Pulmonary artery endothelial cell (primary cell): ENCODE data around the gene HDAC9. TPM values are rescaled to one million over a fixed set of nuclear protein-coding genes. Genes with fewer than 3 reads are reported as not detected.

ENCODE experiments used
- DNase-seq: peaks from one replicate; pipeline ENCODE4 v3.0.0-alpha.2; 2011; ENCODE audit warnings: low read depth, low spot score
- total RNA-seq: library from RNA; depleted of rRNA; stranded (reverse); fragments of >200 nt; gene quantifications from 2 replicates; pipeline ENCODE4 v1.2.3, GENCODE V29; 2014

Gene HDAC9
- total RNA-seq, 1 donor from 2014 or later, result 4.7 TPM

DNA sequence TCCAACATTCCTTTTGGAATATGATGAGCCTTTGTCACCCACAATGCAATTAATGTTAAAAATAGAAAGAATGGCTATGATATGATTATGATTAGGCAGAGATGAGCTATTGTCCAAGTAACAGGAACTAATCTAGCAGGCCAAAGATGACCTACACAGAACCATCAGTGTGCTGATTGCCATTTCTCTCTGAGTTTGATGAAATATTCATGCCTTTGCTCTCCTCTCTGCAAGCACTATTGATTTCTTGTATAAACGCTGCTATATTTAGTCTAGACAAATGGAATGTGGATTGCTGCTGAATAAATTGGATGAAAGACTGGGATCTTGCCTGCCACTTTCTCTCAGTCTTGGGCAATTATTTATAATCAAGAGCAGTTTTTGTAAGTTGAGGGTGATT, 85.4 kb downstream of the HDAC9 start:
- no peak for DNase-seq

DNA sequence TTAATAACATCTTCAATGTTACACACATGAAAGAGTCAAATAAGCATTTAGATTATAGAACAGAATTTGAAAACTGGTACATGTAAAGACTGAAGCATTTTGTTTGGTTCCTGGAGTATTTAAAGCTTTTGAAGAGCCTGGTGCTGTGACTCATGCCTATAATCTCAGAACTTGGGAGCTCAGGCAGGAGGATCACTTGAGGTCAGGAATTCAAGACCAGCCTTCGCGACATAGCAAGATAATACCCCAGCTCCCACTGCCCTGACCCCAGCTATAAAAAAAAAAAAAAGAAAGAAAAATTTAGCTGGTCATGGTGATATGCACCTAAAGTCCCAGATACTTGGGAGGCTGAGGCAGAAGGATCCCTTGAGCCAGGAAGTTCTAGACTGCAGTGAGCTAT, 87.8 kb downstream of the HDAC9 start:
- no peak for DNase-seq

DNA sequence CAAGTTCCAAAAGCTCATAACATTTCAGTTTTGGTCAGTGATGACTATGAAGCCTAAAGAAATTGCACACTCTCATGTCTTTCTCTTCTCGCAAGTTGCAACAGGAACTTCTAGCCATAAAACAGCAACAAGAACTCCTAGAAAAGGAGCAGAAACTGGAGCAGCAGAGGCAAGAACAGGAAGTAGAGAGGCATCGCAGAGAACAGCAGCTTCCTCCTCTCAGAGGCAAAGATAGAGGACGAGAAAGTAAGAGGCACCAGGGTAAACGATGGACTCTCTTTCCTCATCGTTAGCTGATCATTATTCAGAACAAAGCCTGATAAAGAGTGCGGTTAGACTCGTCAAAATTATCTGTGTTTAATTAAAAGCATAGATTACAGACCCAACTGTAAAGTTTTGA, 94.7 kb downstream of the HDAC9 start:
- DNase-seq, result no peak

DNA sequence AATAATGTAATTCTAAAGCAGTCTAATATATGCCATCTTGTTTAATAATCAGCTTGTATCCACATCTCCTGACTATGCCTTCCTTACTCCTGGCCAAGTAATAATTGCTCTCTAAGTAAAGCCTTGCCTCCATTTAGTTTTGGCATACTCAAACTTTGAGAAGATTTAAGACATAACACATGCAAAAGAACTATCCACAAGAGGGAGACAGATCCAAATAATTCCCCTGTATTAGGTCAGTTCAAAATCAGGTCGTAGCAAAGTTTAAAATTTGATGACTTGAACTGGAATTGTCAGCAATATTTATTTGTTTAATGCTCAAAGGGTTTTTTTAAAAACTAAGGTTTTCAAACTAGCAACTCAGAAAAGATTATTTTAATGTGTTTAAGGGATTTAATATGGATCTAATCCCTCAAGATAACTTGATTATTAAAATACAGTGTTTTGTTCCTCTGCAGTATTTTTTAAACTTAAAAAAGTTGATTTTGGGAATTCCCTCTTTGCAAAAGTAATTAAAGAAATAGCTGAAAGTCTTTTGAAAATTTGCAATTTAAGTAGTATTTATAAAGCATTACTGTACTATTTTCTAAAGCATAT, 95.3 kb downstream of the HDAC9 start:
- peak; percentile 5 for DNase-seq

DNA sequence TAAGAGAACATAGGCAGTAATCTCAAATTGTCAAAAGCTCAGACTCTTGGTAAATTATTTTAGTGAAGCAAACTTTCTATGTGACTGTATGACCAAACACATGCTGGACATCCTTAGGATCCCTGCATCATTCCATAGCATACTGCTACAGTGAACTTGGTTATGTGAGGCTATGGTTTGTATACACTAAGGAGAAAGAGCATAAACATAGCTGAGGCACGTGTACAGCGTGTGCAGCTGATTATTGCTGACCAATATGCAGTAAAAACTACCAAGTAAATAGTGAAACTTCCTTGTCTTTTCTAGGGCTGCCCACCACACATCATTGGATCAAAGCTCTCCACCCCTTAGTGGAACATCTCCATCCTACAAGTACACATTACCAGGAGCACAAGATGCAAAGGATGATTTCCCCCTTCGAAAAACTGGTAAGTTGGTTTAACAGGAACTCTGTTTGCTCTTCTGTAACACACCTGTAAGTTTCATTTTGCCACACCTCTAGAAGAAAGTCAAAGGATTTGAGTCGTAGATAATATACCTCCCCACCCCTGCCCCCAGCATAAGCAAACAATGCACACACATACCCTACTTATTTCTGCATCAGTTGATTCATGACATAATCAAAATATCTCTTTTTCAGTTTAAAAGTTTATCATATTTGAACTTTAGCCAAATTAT, 98.2 kb downstream of the HDAC9 start:
- no peak for DNase-seq

DNA sequence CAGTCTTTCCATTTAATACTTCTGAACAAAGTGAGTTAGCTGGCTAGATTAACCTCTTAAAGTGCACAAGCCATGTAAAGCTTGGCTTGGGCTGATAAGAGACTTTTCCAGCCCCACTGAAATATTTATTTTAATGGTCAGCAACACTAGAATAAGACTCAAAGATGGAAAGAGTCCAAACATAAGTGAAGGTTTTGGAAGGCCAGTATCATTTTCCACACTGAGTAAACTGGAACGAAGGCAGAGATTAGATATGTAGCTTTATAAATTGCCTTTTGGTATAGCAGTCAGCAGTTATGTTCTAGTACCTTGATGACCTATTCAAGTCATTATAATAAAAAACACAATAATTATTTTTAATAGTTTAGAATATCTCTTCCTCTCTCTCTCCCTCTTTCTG, 102.2 kb downstream of the HDAC9 start:
- no peak for DNase-seq

DNA sequence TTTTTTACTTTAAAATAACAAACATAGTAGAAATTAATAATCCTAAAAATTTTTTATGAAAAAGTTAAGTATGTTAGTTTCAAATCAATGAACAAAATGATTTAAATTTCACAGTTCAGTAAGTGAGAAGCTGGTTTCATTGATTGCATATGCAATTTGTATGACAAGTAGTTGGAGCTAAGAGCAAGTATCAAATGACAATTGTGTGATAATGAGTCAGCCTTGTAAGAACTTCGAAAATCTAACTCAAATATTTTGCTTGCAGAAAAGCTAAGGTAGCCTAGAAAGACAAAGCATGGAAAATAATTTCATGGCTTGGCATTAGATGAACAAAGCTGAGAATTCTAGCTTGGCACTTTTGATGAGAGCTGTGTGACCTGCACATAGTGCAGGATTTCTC, 111.5 kb downstream of the HDAC9 start:
- no peak for DNase-seq

DNA sequence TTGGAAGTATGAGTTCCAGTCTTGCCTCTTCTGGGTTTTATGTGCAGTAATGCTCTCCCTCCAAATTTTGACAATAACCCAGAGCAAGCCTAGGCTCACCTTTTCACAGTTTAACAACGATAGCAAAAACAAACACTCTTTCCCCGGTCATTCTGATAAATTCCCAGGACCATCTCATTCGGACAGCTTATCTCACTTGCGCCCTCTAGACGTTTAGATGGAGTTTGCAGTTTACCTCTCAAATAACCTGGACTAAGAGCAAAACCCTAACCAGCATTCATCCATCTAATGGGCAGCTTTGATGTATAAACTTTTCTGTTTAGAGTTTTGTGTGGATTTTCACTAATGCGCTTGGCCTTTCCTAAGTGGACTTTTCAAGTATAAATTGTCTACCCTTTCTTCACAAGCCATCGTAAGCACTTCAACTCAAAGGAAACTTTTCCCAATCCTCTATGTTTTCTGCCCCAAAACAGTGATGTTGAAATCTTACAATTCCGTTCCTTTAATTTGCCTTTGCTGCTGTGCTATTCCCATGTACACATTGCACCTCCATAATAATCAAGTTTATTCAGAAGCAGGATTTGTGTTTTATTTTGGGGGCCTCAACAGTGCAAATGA, 114.9 kb downstream of the HDAC9 start:
- DNase-seq, result peak; percentile 2

DNA sequence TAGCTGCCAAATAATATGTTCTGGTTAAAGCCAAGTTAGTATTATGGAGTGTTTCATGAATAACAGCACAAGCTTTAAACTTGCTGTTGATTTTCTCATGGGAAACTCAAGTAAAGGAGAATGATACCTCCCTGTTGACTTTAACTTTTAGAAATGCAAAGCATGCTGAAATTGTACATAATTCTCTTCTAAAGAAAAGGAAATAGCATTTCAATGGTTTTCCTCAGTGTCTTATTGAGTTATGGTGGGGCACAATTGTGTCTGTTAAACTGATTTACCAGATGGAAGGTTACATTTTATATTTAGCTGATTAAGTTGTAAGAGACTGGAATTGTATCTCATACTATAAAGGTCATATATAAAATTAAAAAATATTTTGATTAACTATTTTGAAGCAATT, 119.3 kb downstream of the HDAC9 start:
- DNase-seq, result no peak

DNA sequence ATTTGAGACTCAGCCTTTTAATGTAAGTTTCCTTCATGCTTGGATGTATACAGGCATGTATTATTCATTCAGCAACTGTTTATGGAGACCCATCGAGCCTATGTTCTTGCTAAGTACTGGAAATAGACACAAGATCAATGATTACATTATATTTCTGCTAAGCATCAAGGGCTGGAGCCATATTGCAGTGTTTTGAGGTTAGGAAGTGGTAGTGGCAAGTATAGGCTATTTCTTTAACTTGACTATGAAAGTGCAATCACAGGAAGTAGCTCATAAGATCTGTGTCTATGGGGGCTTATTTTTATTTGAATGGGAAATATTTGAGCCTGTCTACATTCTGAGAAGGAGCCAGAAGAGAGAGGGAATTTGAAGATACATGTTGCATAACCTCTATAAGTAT, 123.8 kb downstream of the HDAC9 start:
- DNase-seq, result no peak

DNA sequence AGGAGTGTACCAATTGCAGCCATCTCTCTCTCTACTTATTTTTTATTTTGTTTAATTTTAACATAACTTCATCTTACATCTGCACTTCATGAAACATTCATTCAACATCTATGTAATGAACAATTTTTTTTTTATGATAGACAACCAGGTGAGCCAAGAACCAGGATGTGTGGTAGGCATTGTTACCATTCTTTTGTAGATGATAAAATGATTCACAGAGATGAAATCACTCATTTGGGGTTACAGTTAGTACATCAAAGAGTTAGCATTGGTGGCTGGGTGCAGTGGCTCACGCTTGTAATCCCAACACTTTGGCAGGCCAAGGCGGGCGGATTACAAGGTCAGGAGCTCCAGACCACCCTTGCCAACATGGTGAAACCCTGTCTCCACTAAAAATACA, 127.8 kb downstream of the HDAC9 start:
- DNase-seq, result no peak

DNA sequence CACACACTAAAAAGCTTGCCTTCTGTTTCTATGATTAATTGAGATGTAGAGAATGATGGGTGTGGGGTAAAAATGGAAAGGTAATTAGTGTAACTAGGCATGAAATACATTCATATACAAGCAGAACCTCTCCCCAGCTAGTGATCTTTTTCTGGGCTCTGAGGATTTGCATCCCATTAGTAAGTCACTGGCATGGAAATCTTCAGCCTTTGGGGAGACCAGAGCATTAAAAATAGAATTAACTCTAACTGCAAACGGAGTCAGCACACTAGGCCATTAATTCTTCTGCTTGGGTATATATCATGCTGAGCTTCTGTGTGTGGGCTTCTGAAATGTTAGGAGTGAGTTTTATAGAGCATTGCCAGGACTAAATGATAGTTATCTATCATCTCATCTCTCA, 128.9 kb downstream of the HDAC9 start:
- no peak for DNase-seq

DNA sequence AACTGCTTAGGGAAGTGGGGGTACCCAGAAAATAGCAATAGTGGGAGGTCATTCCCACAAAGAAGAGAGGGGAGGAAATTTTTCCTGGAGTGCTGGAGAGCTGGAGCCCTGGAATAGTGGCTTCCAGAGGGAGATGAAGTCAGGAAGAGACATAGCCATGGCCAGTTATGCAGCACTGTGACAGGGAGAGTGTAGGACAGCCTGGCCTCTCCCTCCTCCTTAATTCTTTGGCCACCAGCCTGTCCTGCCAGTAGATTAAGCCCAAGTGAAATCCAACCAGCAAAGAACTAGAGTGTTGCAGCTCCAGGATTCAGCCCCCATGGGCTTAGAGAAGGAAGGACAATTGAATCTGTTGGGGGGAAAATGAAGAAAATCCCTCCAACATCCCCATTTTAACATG, 130.5 kb downstream of the HDAC9 start:
- DNase-seq, result no peak

DNA sequence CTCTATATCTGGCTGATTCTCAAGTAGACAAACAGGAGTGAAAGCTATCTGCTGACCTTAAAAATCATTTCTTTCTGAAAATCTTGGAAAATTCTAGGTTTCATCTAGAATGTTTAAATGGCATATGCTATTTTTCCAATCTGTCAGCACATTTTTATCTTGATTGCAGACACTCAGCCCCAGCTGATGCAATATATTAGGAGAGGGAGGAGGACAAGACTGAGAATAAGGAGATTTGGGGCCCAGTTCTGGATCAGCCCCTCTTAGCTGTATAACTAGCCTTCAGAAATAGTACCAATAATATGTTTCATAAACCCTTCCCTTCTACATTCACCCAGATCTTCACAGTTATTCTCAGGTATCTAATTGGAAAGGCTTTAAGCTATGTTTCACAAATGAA, 131.2 kb downstream of the HDAC9 start:
- DNase-seq, result no peak

DNA sequence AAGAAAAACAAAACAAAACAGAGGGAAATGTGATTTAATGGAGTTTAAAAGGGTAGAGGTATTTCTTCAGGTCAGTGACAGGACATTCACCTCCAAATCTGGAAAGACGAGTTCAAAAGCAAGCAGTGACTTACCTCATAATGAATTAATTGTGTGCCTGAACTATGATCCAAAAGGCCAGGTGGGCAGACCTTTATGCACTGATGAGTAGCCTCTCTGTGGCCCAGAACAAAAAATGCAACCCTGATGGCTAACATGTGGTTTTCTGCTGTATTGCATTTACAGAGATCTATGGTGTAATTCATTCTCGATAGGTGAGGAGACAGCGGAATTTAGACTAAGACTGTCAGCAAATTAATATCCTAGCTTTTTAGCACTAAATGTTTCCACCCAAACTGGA, 142.0 kb downstream of the HDAC9 start:
- DNase-seq, result no peak

DNA sequence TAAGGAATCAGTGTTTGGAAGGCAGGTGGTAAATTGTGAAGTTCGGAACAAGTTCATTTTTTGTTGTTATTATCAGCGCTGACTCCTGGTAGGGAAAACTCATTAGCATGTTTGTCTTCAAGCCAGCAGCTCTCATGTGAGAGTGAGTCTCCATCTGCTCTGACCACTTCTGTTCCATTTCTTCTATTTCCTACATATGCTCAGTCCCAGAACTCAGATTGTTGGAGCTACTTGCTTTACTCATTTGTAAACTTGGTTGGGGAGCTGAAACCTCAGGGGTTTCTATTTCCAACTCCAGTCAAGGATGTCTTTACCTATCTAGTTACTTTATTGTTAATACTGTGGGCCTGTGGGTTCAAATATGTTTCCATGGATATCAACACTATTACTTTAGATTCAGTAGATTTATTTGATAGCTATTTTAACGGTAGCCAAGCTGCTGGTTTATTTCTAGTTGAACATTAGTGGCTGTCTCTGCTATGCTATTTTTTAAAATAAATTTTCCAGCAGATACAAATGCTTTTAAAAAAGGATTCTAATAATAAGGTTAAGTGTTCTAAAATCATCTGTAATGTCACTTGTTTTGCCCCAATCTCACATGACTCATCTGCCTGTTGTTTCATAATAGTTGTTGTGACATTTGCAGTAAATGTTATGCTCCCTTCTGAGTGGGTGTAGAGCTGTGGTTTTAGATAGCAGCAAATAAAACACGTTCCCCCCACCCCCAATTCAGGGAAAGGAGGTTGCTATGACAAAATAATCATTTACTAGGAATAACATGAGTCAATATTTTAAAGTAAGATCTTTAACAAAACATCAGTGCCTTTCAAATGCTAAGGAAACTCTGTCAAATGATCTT, 143.3 kb downstream of the HDAC9 start:
- DNase-seq, result no peak

DNA sequence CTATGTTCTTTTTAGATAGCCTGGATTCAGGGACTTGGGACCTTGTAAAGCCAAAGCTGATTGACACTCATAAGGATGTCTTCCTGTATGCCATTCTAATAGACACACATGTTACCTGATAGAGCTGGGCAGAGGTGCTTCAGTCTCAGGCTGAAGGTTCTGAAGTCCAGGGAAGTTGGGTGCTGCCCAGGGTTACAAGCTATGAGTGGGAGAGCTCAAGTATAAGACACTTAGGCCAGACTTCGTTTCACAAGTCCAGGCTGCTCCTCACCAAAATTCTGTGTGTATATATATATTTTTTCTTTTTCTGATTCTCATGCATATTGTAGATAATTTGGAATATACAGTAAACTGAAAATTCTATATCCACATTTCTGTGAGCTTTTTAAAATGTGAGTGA, 144.2 kb downstream of the HDAC9 start:
- DNase-seq, result no peak

DNA sequence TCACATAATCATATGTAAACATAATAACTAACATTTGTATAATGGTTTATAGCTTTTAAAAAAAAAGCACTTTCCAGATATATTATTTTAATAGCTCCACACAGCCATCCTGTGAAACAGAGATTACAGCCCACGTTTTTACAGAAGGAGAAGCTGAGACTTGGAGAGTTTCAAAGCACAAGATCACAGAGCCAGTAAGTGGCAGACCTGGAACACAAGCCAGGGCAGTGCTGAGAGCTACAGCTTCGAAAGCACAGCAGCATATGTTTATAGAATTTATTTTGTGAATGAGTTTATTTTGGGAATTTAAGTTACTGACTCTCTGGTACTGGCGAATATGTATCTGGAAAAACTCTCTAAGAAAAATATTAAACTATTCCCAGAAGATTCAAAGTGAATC, 149.4 kb downstream of the HDAC9 start:
- no peak for DNase-seq

DNA sequence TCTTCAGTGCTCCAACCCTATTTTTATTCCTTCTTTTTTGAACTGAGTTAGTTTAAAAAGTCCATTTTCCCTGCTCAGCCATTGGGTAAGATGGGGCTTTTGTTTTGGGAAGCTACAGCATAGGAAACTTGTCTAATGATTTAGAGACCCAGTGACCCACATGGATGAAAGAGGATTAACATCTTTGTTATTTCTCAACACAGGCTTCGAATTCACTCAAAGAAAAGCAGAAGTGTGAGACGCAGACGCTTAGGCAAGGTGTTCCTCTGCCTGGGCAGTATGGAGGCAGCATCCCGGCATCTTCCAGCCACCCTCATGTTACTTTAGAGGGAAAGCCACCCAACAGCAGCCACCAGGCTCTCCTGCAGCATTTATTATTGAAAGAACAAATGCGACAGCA, 152.0 kb downstream of the HDAC9 start:
- no peak for DNase-seq

DNA sequence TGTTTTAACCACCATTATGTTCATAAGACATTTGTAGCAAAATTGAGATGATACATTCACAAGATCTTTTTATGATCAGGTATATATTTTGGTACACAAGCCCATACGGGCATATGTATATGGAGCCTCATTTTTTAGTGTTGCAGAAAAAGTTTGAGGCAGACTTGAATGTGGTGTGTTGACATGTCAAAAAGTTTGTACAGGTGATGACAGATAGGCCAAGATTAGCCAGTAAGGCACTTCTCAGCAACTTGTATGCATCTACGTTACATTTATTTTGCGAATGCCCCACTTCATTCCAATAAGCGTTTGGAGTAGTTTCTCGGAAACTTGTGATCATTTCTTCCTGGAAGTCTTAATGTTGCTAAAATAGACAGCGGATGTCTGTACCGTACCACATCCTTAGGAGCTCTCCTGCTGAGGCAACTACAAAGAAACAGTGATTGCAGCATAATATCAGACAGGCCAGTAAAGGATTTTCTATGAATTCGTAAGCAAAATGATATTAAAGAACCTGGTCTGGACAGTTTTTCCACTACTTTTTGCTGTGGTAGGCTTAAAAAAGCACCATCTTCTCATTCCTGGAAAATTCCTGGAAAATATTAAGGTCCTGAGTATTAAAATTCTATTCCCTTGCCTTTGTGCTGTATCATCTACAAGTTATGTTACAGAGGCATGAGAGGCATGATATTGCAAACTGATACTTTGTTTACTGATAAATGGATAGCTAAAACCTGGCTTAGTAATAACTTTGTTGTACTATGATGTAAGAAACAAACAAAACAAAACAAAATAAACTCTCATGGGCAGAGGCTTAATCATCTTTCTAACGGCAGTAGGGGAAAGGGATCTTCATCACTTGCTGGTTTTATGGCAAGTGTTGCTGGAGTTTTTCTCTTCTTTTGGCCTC, 153.6 kb downstream of the HDAC9 start:
- DNase-seq, result no peak
